ENCODE results near the gene CLASP1.
"Not testable (repeated sequence)": the region's sequence is repeated elsewhere in the genome, so short reads cannot be mapped to it uniquely, and the experiment has no call there.

The CLASP1 gene

DNA sequence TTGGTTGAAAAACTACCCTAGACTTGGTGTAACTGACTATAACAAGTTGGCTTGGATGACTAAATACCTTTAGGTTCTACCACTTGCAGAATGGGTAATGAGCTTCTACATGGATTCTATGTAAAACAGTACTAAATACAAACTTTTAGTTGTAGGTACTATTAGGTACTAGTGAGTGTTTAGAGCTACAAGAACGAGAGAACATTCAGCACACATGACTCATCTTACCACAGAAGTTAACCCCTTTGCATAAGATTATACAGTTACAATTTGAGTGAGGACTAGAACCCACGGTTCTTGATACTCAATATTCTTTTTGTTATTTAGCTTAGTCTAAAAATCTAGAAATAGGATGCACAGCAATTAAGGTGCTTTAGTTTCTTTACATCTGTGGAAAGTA is 262.6 kb downstream of the CLASP1 start:
- H3K4me3 ChIP-seq (ENCODE audit: low read depth, low read length), result no peak overlapping the region

DNA sequence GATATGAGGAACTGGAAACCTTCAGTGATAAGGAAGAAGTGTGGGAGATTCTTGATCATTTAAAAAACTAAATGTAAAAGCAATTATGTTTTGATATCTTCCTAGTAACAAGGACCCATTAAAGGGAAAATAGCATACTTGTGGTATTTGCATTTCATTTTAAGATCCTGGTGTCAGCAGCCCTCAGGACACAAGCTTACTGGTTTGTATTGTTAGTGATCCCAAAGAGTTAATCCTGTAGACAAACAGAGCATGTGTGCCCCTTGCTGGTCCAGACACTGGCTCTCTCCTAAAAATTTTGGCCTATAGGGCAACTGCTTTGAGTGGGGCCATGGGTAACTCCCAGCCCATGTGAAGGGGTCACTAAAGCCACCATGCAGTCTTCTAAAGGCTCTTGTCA is 263.2 kb downstream of the CLASP1 start:
- TF ChIP-seq, protein P1, sequence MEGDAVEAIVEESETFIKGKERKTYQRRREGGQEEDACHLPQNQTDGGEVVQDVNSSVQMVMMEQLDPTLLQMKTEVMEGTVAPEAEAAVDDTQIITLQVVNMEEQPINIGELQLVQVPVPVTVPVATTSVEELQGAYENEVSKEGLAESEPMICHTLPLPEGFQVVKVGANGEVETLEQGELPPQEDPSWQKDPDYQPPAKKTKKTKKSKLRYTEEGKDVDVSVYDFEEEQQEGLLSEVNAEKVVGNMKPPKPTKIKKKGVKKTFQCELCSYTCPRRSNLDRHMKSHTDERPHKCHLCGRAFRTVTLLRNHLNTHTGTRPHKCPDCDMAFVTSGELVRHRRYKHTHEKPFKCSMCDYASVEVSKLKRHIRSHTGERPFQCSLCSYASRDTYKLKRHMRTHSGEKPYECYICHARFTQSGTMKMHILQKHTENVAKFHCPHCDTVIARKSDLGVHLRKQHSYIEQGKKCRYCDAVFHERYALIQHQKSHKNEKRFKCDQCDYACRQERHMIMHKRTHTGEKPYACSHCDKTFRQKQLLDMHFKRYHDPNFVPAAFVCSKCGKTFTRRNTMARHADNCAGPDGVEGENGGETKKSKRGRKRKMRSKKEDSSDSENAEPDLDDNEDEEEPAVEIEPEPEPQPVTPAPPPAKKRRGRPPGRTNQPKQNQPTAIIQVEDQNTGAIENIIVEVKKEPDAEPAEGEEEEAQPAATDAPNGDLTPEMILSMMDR (IDR thresholded peaks at IDR 0.05; ENCODE audit: borderline replicate concordance, insufficient read depth, low read depth, low read length), result no peak
- no peak overlapping the region for H3K4me3 ChIP-seq (ENCODE audit: low read depth, low read length)

More for the DNA sequence above, 262.6 kb downstream of the CLASP1 start:
- TF ChIP-seq, protein P1 (IDR thresholded peaks at IDR 0.05; ENCODE audit: borderline replicate concordance, insufficient read depth, low read depth, low read length), result no peak

DNA sequence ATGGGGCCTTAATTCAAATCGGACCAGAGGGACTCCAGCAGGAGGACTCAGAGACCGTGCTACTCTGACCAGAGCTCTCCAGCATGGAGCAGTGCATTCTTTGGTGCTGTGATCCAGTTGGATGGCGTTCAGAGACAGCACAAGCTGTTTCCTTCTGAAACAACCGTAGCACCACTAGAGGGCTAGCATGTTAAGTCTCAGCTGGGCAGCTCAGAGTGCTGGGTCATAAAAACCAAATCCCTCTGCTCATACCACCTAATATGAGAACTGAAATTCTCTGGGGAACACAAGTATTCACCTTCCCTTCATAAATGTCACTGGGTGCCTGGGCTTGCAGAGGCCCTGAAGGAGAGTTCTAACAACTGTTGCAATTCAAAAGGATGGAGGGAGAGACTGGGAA is 266.5 kb downstream of the CLASP1 start:
- no peak overlapping the region for H3K4me3 ChIP-seq (ENCODE audit: low read depth, low read length)
- TF ChIP-seq, protein P1 (IDR thresholded peaks at IDR 0.05; ENCODE audit: borderline replicate concordance, insufficient read depth, low read depth, low read length), result peak; percentile 14; the same call in 1 of the 2 replicates

DNA sequence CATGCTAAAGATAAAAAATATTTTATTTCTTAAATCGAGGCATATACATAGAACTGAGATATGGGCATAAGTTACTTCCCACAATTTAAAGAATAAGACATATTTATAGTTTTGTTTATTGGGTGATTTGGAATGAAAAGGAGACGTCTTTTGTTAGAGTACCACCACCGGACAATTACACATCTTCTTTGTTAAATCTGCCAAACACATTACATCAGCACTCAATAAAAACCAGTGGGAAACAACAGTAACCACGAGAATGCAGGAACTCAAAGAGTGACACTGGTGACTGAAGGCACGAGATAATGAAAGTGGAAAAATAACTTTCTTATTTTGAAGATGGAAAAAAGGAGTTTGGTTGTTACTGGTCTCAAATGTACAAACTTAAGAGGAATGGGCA is 271.6 kb downstream of the CLASP1 start:
- no peak overlapping the region for H3K4me3 ChIP-seq (ENCODE audit: low read depth, low read length)
- TF ChIP-seq, protein P1 (IDR thresholded peaks at IDR 0.05; ENCODE audit: borderline replicate concordance, insufficient read depth, low read depth, low read length), result no peak

DNA sequence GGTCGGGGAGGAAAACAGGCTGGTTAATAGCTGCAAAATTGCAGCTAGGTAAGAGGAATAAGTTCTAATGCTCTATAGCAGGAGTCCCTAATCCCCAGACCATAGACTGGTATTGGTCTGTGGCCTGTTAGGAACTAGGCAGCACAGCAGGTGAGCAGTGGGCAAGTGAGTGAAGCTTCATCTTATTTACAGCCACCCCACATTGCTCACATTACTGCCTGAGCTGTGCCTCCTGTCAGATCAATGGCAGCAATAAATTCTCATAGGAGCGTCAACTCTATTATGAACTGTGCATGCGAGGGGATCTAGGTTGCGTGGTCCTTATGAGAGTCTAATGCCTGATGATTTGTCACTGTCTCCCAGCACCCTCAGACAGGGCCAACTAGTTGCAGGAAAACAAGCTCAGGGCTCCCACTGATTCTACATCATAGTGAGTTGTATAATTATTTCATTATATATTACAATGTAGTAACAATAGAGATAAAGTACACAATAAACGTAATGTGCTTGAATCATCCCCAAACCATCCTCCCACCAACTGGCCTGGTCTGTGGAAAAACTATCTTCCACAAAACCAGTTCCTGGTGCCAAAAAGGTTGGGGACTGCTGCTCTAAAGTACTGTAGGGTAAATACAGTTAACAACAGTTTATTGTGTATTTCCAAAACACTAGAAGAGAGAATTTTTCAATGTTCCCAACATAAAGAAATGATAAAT is 272.6 kb downstream of the CLASP1 start:
- no peak overlapping the region for H3K4me3 ChIP-seq (ENCODE audit: low read depth, low read length)
- TF ChIP-seq, protein P1 (IDR thresholded peaks at IDR 0.05; ENCODE audit: borderline replicate concordance, insufficient read depth, low read depth, low read length), result no peak

DNA sequence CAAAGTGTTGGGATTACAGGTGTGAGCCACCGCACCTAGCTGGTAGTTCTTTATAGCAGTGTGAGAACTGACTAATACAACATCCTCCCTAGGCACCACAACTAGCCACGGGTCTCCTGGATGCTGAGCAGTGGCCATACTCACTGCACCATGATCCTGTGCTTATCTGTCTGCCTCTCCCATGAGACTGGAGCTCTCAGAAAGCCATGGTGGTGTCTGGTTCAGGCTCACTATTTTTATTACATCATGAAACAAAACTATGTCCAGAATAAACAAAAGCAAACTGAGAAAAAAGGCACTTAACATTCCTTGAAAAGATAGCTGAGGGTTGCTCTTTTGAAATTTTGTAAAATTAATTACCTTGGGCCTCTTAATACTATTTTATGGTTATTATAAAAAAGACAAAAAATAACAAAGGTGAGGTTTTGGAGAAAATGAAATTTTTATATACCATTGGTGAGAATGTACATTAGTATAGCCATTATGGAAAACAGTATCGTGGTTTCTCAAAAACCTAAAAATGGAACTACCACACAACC is 273.6 kb downstream of the CLASP1 start:
- H3K4me3 ChIP-seq (ENCODE audit: low read depth, low read length), result no peak overlapping the region
- TF ChIP-seq, protein P1 (IDR thresholded peaks at IDR 0.05; ENCODE audit: borderline replicate concordance, insufficient read depth, low read depth, low read length), result no peak

DNA sequence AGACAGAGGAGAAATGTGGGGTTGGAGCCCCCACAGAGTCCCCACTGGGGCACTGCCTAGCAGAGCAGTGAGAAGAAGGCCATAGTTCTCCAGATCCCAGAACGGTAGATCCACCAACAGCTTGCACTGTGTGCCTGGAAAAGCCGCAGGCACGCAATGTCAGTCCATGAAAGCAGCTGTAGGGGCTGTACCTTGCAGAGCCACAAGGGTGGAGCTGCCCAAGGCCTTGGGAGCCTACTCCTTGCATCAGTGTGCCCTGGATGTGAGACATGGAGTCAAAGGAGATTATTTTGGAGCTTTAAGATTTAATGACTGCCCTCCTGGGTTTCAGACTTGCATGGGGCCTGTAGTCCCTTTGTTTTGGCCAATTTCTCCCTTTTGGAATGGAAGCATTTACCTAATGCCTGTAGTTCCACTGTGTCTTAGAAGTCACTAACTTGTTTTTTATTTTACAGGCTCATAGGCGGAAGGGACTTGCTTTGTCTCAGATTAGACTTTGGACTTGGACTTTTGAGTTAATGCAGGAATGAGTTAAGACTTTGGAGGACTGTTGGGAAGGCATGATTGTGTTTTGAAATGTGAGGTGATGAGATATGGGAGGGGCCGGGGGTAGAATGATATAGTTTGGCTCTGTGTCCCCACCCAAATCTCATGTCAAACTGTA is 274.7 kb downstream of the CLASP1 start:
- not testable (repeated sequence) for H3K4me3 ChIP-seq (ENCODE audit: low read depth, low read length)
